T1000 (cell line): ENCODE data around the gene LAMTOR1.
A peak's percentile ranks its signal among the peaks of the same experiment; 100 is the strongest.

Experiments used
- DNase-seq: peaks from one replicate; lab custom pipeline; 2025; ENCODE audit warnings: mixed read lengths; lab: John Stamatoyannopoulos, UW

Gene LAMTOR1

GRCh38 chr11:72119198-72119597 lies 16.1 kb upstream of the LAMTOR1 start:
- DNase-seq, result no peak

GRCh38 chr11:72116019-72116755 lies 13.1 kb upstream of the LAMTOR1 start:
- peak; percentile 9 for DNase-seq

GRCh38 chr11:72114570-72114969 lies 11.5 kb upstream of the LAMTOR1 start:
- no peak for DNase-seq

- peak; percentile 57 for DNase-seq
Observed at GRCh38 chr11:72112978-72113808, 10.1 kb upstream of the LAMTOR1 start.

- DNase-seq, result peak; percentile 96
Observed at GRCh38 chr11:72112143-72112977, 9.3 kb upstream of the LAMTOR1 start, which contains the start of gene ANAPC15. TSS of gene ANAPC15 (minus strand) at chr11:72112695. CDS start at chr11:72111276, 1,419 bp downstream.

GRCh38 chr11:72111300-72112142 lies 8.4 kb upstream of the LAMTOR1 start:
- no peak for DNase-seq

- no peak for DNase-seq
Observed at GRCh38 chr11:72105888-72106287, 2.8 kb upstream of the LAMTOR1 start, which contains the start of gene TOMT. TSS of gene TOMT (plus strand) at chr11:72105924. CDS start at chr11:72105952, 28 bp downstream.

- no peak for DNase-seq
Observed at GRCh38 chr11:72103754-72104167, 664 bp upstream of the LAMTOR1 start.

- no peak for DNase-seq
Observed at GRCh38 chr11:72102631-72102945, 509 bp downstream of the LAMTOR1 start.

GRCh38 chr11:72102162-72102561 lies 935 bp downstream of the LAMTOR1 start:
- no peak for DNase-seq

GRCh38 chr11:72100462-72100861 lies 2.6 kb downstream of the LAMTOR1 start:
- no peak for DNase-seq

- no peak for DNase-seq
Observed at GRCh38 chr11:72100009-72100408, 3.1 kb downstream of the LAMTOR1 start.

GRCh38 chr11:72098741-72099140 lies 4.4 kb downstream of the LAMTOR1 start:
- no peak for DNase-seq

- DNase-seq, result no peak
Observed at GRCh38 chr11:72091292-72091691, 11.8 kb downstream of the LAMTOR1 start.

- DNase-seq, result no peak
Observed at GRCh38 chr11:72088076-72088808, 14.9 kb downstream of the LAMTOR1 start.

- DNase-seq, result no peak
Observed at GRCh38 chr11:72085621-72086351, 17.3 kb downstream of the LAMTOR1 start.

- DNase-seq, result no peak
Observed at GRCh38 chr11:72084965-72085364, 18.1 kb downstream of the LAMTOR1 start.

- no peak for DNase-seq
Observed at GRCh38 chr11:72084076-72084475, 19.0 kb downstream of the LAMTOR1 start.

- no peak for DNase-seq
Observed at GRCh38 chr11:72083414-72083813, 19.7 kb downstream of the LAMTOR1 start.
